HG03378 (cell line): ENCODE data around the gene C19orf18.

Source experiments
- ATAC-seq: cut with Tn5 transposase; IDR thresholded peaks from one replicate; pipeline ENCODE4 v1.9.1; 2021; ENCODE audit warnings: mild to moderate bottlenecking, moderate library complexity; ENCODE audit not compliant: unreplicated experiment

C19orf18 gene

DNA sequence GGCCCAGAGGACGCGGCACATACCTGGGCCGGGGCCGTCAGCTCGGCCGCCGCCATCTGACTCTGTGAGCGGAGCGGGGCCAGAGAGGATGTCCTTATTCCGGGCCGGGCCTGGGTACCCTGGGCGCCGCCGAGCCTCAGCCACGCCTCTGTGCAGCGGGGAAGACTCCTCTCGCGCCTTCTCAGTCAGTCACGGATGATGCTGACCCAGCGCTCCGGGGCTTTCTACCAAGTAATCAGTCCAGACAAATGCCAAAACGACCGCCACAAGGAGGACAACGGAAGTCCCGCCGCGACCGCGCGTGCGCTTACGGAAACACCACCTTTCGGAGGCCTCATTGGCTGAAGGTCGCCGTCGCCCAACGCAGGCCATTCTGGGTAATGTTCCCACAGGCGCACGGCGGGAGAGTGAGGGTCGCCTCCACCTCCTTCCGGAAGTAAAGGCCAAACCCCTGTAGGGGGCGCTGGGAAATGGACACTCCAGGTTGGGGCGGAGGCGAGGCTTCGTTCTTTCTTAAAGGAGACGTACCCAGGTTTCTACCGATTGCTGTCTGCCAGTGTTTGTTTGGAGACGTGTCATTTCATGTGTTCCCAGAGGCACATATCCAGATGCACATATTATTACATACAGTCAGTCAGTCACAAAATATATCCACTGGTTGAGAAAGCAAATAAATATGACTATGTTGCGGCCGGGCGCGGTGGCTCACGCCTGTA is 26.8 kb downstream of the C19orf18 start, which contains the start of gene ZNF256:
Gene ZNF256, minus strand, starts transcription at position 288 of the 716 bp plus-strand sequence. Its CDS starts 232 bp downstream, at position 56.
- ATAC-seq: peak; percentile 77

DNA sequence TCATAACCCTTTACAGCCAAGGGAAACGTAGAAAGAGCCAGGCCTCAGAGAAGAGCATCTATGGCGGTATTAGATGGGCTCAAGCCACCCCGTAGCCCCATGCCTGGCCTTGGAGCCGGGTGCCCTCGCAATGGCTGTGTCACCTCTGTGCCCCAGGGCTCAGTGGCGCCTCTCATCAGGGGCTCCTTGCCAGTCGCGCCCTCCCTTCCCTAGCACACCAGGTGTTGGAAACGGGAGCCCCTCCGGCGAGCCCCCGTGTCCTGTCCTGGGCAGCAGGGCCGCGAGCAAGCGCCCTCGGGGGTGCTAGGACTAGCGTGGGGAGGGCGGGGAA is 27.3 kb downstream of the C19orf18 start:
- ATAC-seq: peak; percentile 14

DNA sequence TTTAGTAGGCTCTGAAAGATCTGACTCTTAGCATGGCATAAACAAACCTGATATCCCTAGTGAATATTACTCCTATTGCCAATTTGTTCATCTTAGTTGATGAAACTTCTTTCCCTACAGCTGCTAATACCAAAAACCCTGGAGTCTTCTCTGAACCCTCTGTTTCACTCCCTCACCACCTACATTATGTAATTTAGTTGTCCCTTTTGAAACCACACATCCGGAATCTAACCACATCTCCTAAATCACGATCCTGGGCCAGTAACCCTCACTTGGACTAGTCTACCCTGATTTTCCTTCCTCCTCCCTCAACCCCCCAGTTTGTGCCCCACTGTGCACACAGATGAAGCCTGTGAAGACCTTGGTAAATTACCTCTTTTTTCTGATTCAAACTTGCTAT is 28.0 kb downstream of the C19orf18 start:
- no peak for ATAC-seq

DNA sequence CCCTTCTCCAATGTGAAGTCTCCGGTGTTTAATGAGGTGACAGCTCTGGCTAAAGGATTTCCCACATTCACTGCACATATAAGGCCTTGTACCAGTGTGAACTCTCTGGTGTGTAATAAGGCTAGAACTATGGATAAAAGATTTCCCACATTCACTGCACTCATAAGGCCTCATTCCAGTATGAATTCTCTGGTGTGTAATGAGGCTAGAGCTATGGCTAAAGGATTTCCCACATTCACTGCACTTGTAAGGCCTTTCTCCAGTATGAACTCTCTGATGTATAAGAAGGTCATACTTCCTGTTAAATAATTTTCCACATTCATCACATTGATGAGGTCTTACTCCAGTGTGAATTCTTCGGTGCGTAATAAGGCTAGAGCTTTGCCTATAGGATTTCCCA is 32.7 kb downstream of the C19orf18 start:
- ATAC-seq: no peak

DNA sequence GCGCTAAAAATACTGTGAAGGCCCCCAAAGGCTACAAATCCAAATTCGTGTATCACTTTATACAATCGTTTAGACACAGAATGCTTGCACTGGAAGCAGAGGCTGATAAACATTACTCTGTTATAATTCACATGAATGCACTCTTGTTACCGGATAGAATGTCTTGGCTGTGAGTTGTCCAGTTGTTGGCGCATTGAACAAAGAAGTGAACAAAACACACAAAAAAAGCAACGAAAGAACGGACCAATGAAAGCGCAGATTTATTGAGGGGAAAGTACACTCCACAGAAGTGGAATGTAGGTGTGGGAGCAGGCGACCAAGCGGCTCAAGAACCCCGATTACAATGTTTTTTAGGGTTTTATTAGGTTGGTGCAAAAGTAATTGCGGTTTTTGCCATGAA is 38.6 kb downstream of the C19orf18 start:
- no peak for ATAC-seq

DNA sequence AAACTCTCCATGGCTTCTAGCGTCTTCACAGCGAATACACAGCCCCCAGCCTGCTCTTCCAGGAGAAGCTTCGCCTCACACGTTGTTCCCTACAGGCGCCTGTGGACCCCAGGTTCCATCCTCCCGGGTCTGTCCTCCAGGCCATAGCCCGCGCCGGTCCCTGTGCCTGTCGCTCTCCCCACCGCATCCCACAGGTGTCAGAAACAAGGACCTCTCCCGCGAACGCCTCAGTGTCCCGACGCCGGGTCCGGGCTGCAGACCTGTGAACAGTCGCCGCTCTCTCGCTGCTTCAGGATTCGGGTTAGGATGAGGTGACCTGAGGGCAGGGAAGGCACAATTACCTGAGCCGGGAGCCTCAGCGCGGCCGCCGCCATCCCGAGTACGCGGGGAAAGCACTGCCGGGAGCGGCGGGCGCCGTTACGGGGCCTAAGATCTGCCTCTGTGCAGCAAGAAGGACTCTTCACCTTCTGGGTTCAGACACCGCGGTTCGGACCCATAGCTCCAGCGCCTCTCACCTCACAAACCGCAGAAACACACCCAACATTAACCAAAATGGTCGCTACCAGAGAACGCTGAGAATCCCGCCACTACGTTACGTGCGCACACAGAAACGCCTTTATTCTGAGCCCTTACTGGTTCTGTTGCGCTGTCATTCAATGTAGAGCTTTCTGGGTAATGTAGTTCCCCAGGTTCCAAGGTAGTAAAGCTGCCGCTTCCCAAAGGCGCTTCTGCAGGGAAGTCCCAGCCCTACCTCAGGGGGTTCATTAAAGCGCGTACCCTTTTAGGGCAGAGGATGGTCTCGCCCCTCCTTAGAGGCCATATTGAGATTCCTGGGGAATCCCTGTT is 39.3 kb downstream of the C19orf18 start, which contains the start of gene ZNF418:
Gene ZNF418, minus strand, starts transcription at position 583 of the 846 bp plus-strand sequence. CDS start 1,580 bp downstream, outside the sequence.
- peak; percentile 83 for ATAC-seq

DNA sequence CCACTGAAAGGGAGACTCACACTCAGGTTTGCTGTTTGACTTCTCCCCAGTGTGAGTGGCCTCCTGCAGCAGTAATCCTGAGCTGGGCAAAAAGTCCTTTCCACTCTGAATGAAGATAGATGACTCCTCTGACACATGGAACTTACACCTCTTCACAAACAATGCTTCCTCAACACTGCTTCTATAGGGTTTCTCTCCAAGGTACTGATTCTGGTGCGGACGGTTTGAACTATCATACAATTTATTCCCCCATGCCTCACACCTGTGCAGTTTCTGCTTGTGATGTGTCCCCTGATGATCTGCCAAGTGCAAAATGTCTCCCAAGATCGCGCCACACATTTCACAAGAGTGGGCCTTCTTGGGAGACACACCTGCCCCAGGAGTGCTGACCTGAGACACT is 46.7 kb downstream of the C19orf18 start:
- ATAC-seq: no peak

DNA sequence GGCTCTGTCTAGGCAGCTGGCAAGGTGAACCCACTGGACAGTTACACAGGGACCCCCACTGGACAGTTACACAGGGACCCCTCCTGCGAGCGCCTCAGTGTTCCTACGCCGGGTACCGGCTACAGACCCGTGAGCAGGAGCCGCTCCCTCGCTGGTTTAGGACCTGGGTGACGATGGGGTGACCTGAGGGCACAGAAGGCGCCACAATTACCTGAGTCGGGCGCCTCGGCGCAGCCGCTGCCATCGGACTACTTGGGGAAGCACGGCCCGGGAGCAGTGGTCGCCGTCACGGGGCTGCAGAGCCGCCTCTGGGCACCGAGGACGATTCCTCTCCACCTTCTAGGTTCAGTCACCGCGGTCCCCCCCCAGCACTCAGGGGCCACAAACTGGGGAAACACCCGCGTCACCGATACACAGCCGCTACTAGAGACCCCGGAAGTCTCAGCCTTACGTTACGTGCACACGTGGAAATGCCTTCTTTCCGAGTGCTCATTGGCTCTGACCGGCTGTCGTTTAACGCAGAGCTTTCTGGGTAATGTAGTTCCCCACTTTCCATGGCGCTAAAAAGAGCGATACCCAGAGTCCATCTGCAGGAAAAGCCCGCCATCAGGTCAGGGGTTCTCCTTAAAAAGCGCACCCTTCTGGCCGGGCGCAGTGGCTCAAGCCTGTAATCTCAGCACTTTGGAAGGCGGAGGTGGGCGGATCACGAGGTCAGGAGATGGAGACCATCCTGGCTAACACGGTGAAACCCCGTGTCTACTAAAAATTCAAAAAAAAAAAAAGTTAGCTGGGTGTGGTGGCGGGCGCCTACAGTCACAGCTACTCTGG is 58.0 kb downstream of the C19orf18 start, which contains the start of gene ZNF417:
Gene ZNF417, minus strand, starts transcription at position 425 of the 828 bp plus-strand sequence. Its CDS starts 181 bp downstream, at position 244.
- peak; percentile 94 for ATAC-seq

DNA sequence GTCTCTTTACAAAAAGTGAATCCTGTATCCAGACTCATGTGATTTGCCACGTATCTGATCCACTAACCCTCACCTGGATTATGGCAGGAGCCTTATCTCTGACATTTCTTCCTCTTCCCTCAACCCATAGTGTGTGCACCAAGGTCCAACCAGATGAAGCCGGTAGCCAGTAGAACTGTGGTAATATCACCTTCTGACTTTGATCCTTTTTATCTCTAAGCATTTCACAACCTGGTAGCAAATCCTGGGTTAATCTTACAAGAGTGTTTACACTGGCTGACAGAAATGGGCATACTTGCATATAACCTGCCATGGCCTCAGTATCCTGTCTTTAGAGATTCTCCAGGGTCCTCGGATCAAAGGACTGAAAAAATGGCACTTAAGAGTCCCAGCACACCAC is 59.8 kb downstream of the C19orf18 start:
- no peak for ATAC-seq
